HL-60/S4 treated with retinoic acid at 250 ng/mL for 4 days and 3 days (cell line): Measurements from ENCODE around the gene SLC22A7.
"Not testable (repeated sequence)": the region's sequence is repeated elsewhere in the genome, so short reads cannot be mapped to it uniquely, and the experiment has no call there.

Experiments used
- in situ Hi-C: fragments of 300-500 bp; cut with MboI; formaldehyde crosslinking; loops from 2 replicates; pipeline ENCODE4 v1.7.0; 2022; ENCODE audit warnings: low sequenced_read_pairs

SLC22A7 gene

GRCh38 chr6:43298565-43299337 is 691 bp downstream of the SLC22A7 start:
- in situ Hi-C loops = no loop called here

GRCh38 chr6:43299338-43300293 is 1.6 kb downstream of the SLC22A7 start:
- in situ Hi-C loops = no loop called here

GRCh38 chr6:43301081-43301870 is 3.2 kb downstream of the SLC22A7 start:
- in situ Hi-C loops = no loop called here

- in situ Hi-C loops = no loop called here
Observed at GRCh38 chr6:43302126-43302525, 4.1 kb downstream of the SLC22A7 start.

GRCh38 chr6:43303006-43303405 is 4.9 kb downstream of the SLC22A7 start:
- in situ Hi-C loops = not testable (repeated sequence)

- in situ Hi-C loops = no loop called here
Observed at GRCh38 chr6:43303751-43304331, 5.8 kb downstream of the SLC22A7 start.

GRCh38 chr6:43304361-43304760 is 6.3 kb downstream of the SLC22A7 start:
- in situ Hi-C loops = no loop called here

GRCh38 chr6:43304882-43305281 is 6.8 kb downstream of the SLC22A7 start:
- in situ Hi-C loops = no loop called here

- in situ Hi-C loops = no loop called here
Observed at GRCh38 chr6:43306086-43306485, 8.0 kb downstream of the SLC22A7 start.

GRCh38 chr6:43307451-43308100 is 9.5 kb downstream of the SLC22A7 start:
- in situ Hi-C loops = no loop called here

GRCh38 chr6:43308101-43308989 is 10.3 kb downstream of the SLC22A7 start, which contains the start of gene CRIP3:
Gene CRIP3, minus strand, starts transcription at chr6:43308826. Its CDS starts 34 bp downstream, at chr6:43308792.
- in situ Hi-C loops = no loop called here

- in situ Hi-C loops = no loop called here
Observed at GRCh38 chr6:43308990-43309477, 11.0 kb downstream of the SLC22A7 start.

- in situ Hi-C loops = no loop called here
Observed at GRCh38 chr6:43310134-43310533, 12.1 kb downstream of the SLC22A7 start.

GRCh38 chr6:43310624-43311023 is 12.6 kb downstream of the SLC22A7 start:
- in situ Hi-C loops = no loop called here

- in situ Hi-C loops = no loop called here
Observed at GRCh38 chr6:43311666-43312065, 13.6 kb downstream of the SLC22A7 start.

GRCh38 chr6:43313813-43314212 is 15.8 kb downstream of the SLC22A7 start:
- in situ Hi-C loops = no loop called here

- in situ Hi-C loops = no loop called here
Observed at GRCh38 chr6:43318011-43318410, 20.0 kb downstream of the SLC22A7 start.

- in situ Hi-C loops = no loop called here
Observed at GRCh38 chr6:43325876-43326275, 27.8 kb downstream of the SLC22A7 start.

- in situ Hi-C loops = no loop called here
Observed at GRCh38 chr6:43328528-43328927, 30.5 kb downstream of the SLC22A7 start.
